ENCODE measurements around the gene KCNK4.

GRCh38 chr11:64248578-64248977 is 42.5 kb upstream of the KCNK4 start:
- TF ChIP-seq POLR2A (IDR thresholded peaks at IDR 0.05) (no peak), CTCF (IDR thresholded peaks at IDR 0.05) (no peak)
